GM19452 (cell line): ENCODE results near the gene CTPS1.

ENCODE experiments used
- ATAC-seq: cut with Tn5 transposase; IDR thresholded peaks from one replicate; pipeline ENCODE4 v1.9.1; 2021; ENCODE audit not compliant: unreplicated experiment

Gene CTPS1

DNA sequence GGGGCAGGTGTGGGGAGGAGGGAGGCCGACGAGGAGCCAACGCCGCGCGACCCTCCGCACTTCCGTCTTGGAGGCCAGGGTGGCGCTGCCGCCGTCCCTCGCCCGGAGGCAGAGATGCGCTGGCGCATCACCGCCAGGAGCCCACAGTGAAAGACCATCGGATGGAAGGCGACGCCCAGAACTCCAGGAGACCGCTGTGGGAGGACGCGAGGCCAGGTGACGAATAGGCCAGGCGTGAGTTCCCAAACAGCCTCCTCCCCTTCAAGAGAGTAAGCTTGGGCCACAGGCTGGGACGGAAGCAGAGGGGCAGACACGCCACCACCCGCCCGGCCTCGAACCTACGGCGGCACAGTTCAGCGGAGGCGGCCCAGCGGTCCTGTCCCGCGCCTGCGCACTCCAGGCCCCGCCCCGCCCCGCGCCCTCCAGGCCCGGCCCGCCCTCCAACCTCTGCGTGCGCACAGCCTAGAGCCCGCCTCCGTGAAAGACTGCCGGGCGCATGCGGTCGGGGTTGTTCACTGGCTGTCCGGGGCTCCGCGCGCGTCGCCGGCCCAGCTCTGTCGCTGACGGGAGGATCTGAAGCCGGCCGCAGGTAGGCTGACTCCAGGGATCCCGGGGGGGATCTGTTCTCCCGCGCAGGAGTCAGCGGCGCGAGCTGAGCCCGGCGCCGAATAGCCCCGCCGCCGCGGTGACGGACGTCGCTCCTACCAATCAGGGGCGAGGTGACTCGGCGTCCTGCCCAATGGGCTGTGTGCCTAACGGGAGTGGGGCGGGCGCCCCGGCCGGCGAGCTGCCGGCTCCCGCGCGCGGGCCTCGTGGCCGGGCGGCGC lies at the start of gene CTPS1:
Gene CTPS1, plus strand, starts transcription at position 456 of the 827 bp plus-strand sequence. CDS start 3,595 bp downstream, outside the sequence.
- peak; percentile 86 for ATAC-seq

GRCh38 chr1:40930174-40930964 lies 49.1 kb upstream of the CTPS1 start:
- ATAC-seq, result no peak

- no peak for ATAC-seq
Observed at GRCh38 chr1:40931601-40932000, 47.9 kb upstream of the CTPS1 start.

- no peak for ATAC-seq
Observed at GRCh38 chr1:40932006-40932405, 47.5 kb upstream of the CTPS1 start.

DNA sequence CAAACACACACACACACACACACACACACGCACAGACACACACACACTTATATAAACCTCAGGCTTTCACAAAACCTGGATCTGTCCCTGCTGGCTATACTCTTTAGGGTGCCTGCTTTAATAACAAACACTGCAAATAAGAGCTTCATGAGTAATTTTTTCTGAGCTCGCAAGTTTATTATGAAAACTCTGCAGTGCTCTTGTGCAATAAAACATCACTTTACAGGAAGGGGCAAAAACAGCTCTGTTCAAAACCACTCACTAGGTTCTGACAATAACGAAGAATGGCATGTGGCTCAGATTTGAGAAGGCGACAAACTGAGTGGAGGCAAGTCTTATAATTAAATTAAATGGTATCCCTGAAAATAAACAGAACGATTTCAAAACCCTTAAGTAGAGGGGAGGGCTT lies 42.6 kb upstream of the CTPS1 start:
- ATAC-seq, result no peak

DNA sequence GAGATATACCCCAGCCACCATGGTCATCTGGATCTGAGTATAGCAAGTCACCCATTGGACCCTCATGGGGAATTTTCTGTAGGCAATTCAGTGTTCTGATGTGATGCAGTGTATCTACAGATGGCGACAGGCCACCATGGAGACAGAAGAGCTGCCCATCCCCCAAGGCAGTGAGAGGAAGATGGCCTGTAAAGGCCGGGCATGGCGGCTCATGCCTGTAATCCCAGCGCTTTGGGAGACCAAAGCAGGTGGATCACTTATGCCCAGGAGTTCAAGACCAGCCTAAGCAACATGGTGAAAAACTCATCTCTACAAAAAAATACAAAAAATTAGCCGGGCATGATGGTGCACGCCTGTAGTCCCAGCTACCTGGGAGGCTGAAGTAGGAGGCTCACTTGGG lies 41.1 kb upstream of the CTPS1 start:
- ATAC-seq, result no peak

DNA sequence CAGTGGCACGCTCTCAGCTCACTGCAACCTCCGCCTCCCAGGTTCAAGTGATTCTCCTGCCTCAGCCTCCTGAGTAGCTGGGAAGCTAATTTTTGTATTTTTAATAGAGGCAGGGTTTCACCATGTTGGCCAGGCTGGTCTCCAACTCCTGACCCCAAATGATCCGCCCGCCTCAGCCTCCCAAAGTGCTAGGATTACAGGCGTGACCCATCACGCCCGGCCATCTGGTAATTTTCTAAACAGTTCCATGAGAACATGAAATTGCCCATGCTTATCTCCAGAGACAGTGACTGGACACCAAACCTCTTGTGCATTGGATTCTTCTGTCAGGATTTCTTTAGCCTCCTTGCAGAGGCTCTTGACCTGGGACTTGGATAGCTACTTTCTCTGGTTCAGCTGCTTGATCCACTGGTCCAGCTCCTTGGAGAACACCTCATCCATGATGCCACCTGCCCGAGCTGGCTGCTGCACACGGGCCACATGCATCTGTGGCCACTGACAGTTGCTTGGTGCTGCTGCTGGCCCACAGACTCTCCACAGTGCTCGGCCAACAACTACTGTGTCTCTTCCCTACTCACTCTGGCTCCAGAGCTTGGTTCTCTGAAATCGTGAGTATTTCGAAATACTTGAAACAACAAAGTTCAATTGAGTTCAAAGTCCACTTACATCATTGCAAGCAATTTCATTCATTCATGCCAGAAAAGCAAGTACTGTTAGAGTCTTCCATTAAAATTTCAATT lies 40.0 kb upstream of the CTPS1 start:
- no peak for ATAC-seq

DNA sequence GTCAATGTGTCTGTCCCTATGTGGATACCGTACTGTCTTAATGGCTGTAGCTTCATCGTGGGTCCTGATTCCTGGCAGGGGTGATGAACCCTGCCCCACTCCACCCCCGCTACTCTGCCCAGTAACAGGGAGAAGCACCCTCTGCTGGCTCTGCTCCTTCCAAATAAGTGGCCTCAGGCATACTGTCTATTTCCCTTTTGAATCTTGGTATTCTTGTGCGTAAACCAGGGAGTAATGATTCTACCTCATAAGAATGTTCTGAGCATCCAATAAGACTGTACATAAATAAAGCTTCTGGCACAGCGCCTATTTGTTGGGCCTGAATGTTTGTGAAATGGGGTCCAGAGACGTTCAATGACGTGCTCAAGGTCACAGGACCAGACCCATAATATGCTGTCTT lies 35.2 kb upstream of the CTPS1 start:
- ATAC-seq, result no peak

DNA sequence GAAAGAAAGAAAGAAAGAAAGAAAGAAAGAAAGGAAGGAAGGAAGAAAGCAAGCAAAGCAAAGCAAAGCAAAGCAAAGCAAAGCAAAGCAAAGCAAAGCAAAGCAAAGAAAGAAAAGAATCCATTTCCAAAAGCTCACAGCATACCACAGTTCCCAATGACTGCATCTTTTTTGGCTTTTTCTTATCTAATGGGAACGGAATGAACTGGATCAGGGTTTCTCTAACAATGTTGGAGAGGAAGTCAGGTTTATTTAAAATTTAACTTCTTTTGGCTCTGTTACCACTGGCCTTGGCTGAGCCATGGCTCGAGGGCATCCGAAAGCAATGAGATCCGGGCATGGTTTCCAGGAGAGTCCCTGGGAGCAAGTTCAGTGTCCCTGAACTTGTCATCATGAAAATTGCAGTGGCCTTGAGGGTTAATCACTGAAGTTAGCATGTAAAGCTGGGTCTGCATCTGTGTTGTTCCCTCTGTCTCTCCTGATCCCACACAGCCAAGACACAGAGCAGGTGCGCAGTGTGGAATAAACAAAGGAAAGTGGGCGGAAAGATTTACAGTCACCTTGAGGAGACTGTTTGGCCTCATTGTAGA lies 34.6 kb upstream of the CTPS1 start:
- no peak for ATAC-seq

DNA sequence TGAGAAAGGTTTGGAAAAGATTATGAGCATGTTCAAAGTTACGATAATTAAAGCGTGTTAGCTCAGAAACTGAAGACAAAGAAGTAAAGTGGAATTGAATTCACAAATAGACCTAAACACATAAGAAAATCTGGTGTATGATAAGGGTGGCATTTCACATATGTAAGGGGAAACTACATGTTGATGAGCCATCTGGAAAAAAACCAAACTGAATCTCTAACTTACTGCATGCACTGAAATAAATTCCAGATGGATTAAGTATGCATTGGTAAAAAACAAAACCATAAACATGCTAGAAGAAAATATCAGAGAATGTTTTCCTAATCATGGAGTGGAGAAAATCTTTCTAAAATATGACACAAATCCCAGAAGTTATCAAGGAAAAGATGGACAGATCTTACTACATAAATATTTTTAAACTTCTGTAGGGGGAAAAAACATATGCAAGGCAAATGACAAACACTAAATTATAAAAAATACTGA lies 34.0 kb upstream of the CTPS1 start:
- ATAC-seq, result no peak

DNA sequence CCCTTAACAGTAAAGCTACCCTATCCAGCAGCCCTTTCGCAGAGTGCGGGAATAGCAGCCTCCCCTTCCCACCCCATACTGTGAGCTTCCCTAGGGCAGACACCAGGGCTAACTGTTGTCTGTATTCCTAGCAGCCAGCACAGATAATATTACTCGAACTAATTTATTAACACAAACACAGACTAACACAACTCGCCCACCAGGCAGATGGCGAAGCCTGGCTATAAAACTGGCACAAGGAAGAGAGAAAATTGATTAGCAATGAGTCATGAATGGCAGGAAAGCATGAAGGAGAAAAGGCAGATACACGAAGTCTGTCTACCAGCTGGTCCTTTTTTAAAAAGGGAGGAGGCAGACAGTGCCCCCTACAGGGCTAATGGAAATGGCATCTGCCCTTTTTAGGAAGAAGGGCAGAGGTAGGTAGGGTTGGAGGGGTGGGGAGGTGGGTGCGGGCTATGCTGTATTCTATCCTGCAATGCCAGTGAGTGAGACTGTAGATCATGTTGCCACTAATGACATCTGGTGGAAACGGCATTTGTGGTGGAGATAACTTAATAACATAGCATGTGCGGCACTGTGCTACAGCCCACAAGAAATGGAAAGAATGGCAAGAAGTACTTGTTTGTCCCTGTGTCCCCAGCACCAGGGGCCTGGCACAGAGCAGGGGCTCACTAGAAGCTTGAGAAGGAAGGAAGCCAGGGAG lies 30.6 kb upstream of the CTPS1 start:
- ATAC-seq, result no peak

DNA sequence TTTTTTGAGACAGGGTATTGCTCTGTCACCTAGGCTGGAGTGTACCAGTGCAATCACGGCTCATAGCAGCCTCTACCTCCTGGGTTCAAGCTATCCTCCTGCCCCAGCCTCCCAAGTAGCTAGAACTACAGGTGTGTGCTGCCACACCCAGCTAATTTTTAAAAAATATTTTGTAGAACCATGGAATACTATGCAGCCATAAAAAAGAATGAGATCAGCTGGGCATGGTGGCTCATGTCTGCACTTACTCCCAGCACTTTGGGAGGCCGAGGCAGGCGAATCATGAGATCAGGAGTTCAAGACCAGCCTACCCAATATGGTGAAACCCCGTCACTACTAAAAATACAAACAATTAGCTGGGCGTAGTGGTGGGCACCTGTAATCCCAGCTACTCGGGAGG lies 29.9 kb upstream of the CTPS1 start:
- no peak for ATAC-seq

DNA sequence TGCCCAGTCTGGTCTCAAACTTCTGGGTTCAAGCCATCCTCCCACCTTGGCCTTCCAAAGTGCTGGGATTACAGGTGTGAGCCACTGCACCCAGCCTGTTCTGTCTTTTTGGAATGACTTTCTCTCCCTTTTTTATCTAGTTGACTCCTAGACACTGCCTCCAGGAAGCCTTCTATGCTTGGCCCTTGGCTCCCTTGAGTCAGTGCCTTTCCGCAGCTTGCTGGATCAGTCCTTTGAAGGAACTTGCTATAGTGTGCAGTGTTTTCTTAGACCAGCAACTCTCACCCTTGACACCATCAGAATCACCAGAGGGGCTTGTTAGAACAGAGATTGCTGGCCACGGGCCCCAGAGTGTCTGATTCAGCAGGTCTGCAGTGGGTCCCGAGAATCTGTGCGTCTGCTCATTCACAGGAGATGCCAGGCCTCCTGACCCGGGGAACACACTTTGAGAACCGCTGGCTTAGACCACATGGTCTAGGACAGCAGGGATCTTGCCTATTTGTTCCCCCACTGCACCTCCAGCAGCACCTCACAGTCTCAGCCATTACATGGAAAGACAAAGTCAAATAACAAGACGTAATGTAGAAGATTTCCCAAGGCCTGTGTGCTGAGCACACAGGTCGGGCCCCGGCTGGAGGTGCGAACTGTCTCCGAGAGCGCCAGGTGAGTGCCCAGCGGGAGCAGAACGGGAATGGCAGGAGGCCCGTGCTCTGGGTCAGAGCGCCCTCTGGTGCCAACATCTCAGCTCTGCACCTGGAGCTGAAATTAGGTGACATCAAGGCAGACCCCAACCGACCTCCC lies 27.4 kb upstream of the CTPS1 start:
- no peak for ATAC-seq

GRCh38 chr1:40952744-40953315 lies 26.7 kb upstream of the CTPS1 start:
- no peak for ATAC-seq

GRCh38 chr1:40954626-40955025 lies 24.9 kb upstream of the CTPS1 start:
- no peak for ATAC-seq

GRCh38 chr1:40955266-40955665 lies 24.2 kb upstream of the CTPS1 start:
- ATAC-seq, result no peak

GRCh38 chr1:40956407-40956806 lies 23.1 kb upstream of the CTPS1 start:
- no peak for ATAC-seq

GRCh38 chr1:40958210-40958609 lies 21.3 kb upstream of the CTPS1 start:
- no peak for ATAC-seq

DNA sequence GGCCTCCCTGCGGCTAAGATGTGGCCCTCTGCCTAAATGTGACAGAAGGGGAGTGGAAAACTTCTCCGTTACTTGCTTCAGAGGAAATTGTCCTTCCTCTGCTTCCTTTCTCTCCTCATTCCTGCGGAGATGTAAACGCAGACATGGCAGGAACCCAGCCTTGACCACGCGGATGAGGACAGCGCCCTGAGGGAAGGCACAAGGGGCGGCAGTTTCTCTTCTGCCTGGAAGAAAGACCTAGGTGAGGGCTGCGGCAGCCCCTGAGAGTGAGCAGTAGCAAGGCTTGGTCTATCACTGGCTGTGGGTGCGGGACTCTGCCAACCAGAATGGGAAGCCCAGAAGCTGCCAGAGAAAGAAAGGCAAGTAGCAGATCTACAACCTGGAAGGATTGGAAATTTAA lies 14.0 kb upstream of the CTPS1 start:
- no peak for ATAC-seq
